Measurements from ENCODE around the gene CHRNA3. TPM values are rescaled to one million over a fixed set of nuclear protein-coding genes. Genes with fewer than 3 reads are reported as not detected.

CHRNA3 gene
- total and polyA plus RNA-seq, 2 donors (not counting 1 experiment from before 2014, with no cell fraction given): not detected

GRCh38 chr15:78623786-78624497, 3.1 kb upstream of the CHRNA3 start:
- ChIA-PET CTCF (interaction anchor here (1.1 kb wide), 1 partner anchor 86 kb away, joined by 4 read pairs; no protein-coding TSS in a partner anchor), POLR2A (no interaction called here)
- no peak overlapping the region for H2AFZ ChIP-seq (ENCODE audit: insufficient read depth, low read depth, low read length, poor library complexity, severe bottlenecking)
- WGBS (ENCODE audit: insufficient coverage): 90% methylated on average over 6 of the region's 7 CpGs
- H3K9ac ChIP-seq (ENCODE audit: low read length): no peak overlapping the region
- H3K9me3 ChIP-seq (ENCODE audit: control extremely low read depth in 1 of 3, control insufficient read depth in 2 of 3, insufficient read depth in 1 of 3, low read length in 2 of 3): no peaks in the 10 kb centered on the region
- Mint-ChIP-seq H3K4me1 (no peaks in the 10 kb centered on the region), H3K27ac (no peak overlapping the region), H3K4me3 (no peak overlapping the region), H3K27me3 (peaks cover 43% of the 10 kb centered on the region), H3K9me3 (ENCODE audit: insufficient read depth) (no peaks in the 10 kb centered on the region)
- H3K4me3 ChIP-seq (ENCODE audit: control extremely low read depth in 1 of 5, extremely low read depth in 1 of 5, insufficient read depth in 1 of 5, low read depth in 2 of 5, low read length in 4 of 5): no peak overlapping the region
- H4K20me1 ChIP-seq (ENCODE audit: control insufficient read depth, insufficient read depth, low read length, poor library complexity, severe bottlenecking): no peaks in the 10 kb centered on the region
- H3K4me2 ChIP-seq (replicated peaks; ENCODE audit: low read depth, low read length, poor library complexity, severe bottlenecking): no peak overlapping the region
- ATAC-seq (ENCODE audit: low read depth) (no peak), DNase-seq (no peak)
- TF ChIP-seq CTCF (IDR thresholded peaks at IDR 0.05): no peak
- no peak for TF ChIP-seq EZH2 (IDR thresholded peaks at IDR 0.05; ENCODE audit: borderline replicate concordance, insufficient read depth, low read depth, low read length, poor library complexity, severe bottlenecking)
- H3K27me3 ChIP-seq (replicated peaks in 1 of 4; ENCODE audit: control extremely low read depth in 1 of 4, control insufficient read depth in 3 of 4, insufficient read depth in 4 of 4, low read length in 3 of 4): peaks cover 0 to 25% (median 10%) of the 10 kb centered on the region in 4 experiments
- H3K36me3 ChIP-seq (replicated peaks in 1 of 2; ENCODE audit: control extremely low read depth in 1 of 2, control insufficient read depth in 1 of 2, extremely low read depth in 1 of 2, insufficient read depth in 2 of 2, low read length in 1 of 2): no peaks in the 10 kb centered on the region
- peaks cover 4 to 12% of the 10 kb centered on the region in 2 donors for H3K4me1 ChIP-seq (ENCODE audit: control insufficient read depth in 2 of 2, insufficient read depth in 2 of 2, low read length in 2 of 2)
- no peaks in the 10 kb centered on the region for H3K79me2 ChIP-seq (ENCODE audit: control insufficient read depth, insufficient read depth, low read length)
- intact Hi-C loops (cut with micrococcal nuclease): no loop called here
- no peak overlapping the region for H3K27ac ChIP-seq (ENCODE audit: low read length in 2 of 2)

- ChIA-PET POLR2A (no interaction called here), CTCF (no interaction called here)
- Histone ChIP-seq H3K27ac (ENCODE audit: low read length in 2 of 2) (no peak overlapping the region), H3K9me3 (ENCODE audit: control extremely low read depth in 1 of 3, control insufficient read depth in 2 of 3, insufficient read depth in 1 of 3, low read length in 2 of 3) (no peaks in the 10 kb centered on the region), H3K27me3 (replicated peaks in 1 of 4; ENCODE audit: control extremely low read depth in 1 of 4, control insufficient read depth in 3 of 4, insufficient read depth in 4 of 4, low read length in 3 of 4) (peaks cover 0 to 35% (median 14%) of the 10 kb centered on the region in 4 experiments), H3K4me2 (replicated peaks; ENCODE audit: low read depth, low read length, poor library complexity, severe bottlenecking) (no peak overlapping the region), H3K4me1 (ENCODE audit: control insufficient read depth in 2 of 2, insufficient read depth in 2 of 2, low read length in 2 of 2) (peaks cover 4 to 13% of the 10 kb centered on the region in 2 donors), H3K9ac (ENCODE audit: low read length) (no peak overlapping the region), H3K4me3 (ENCODE audit: control extremely low read depth in 1 of 5, extremely low read depth in 1 of 5, insufficient read depth in 1 of 5, low read depth in 2 of 5, low read length in 4 of 5) (no peak overlapping the region), H2AFZ (ENCODE audit: insufficient read depth, low read depth, low read length, poor library complexity, severe bottlenecking) (no peak overlapping the region), H4K20me1 (ENCODE audit: control insufficient read depth, insufficient read depth, low read length, poor library complexity, severe bottlenecking) (no peaks in the 10 kb centered on the region), H3K36me3 (replicated peaks in 1 of 2; ENCODE audit: control extremely low read depth in 1 of 2, control insufficient read depth in 1 of 2, extremely low read depth in 1 of 2, insufficient read depth in 2 of 2, low read length in 1 of 2) (no peaks in the 10 kb centered on the region), H3K79me2 (ENCODE audit: control insufficient read depth, insufficient read depth, low read length) (no peaks in the 10 kb centered on the region)
- no peak overlapping the region for H3K4me3 Mint-ChIP-seq
- H3K9me3 Mint-ChIP-seq (ENCODE audit: insufficient read depth): no peaks in the 10 kb centered on the region
- H3K4me1 Mint-ChIP-seq: peaks cover 4% of the 10 kb centered on the region
- DNase-seq: no peak
- H3K27ac Mint-ChIP-seq: no peak overlapping the region
- TF ChIP-seq EZH2 (IDR thresholded peaks at IDR 0.05; ENCODE audit: borderline replicate concordance, insufficient read depth, low read depth, low read length, poor library complexity, severe bottlenecking): no peak
- no peak for TF ChIP-seq CTCF (IDR thresholded peaks at IDR 0.05)
- WGBS (ENCODE audit: insufficient coverage): 82% methylated on average over 8 of the region's 10 CpGs
- H3K27me3 Mint-ChIP-seq: peaks cover 45% of the 10 kb centered on the region
- ATAC-seq (ENCODE audit: low read depth): no peak
- intact Hi-C loops (cut with micrococcal nuclease): no loop called here
These were observed 1.1 kb upstream of the CHRNA3 start for GRCh38 chr15:78621810-78622402.
